ENCODE measurements around the gene FHL1. TPM values are rescaled to one million over a fixed set of nuclear protein-coding genes. Genes with fewer than 3 reads are reported as not detected.
"Not testable (repeated sequence)": the region's sequence is repeated elsewhere in the genome, so short reads cannot be mapped to it uniquely, and the experiment has no call there.

The FHL1 gene
- polyA plus RNA-seq, 3 donors: 0.75 to 4.0 (median 0.98) TPM

- 50% methylated on average over 1 of the region's 3 CpGs for WGBS (ENCODE audit: insufficient coverage)
- H3K79me2 ChIP-seq (ENCODE audit: insufficient read depth, low read length): no peaks in the 10 kb centered on the region
- no peaks in the 10 kb centered on the region for H3K9me3 ChIP-seq (replicated peaks in 1 of 2; ENCODE audit: control insufficient read depth in 1 of 2, insufficient read depth in 1 of 2, low read length in 2 of 2)
- DNase-seq: no peak
- no peak overlapping the region for H3K27ac ChIP-seq (ENCODE audit: low read depth in 1 of 2, low read length in 2 of 2)
- no peak overlapping the region for H2AFZ ChIP-seq (ENCODE audit: insufficient read depth, low read depth, low read length, poor library complexity, severe bottlenecking)
- no peaks in the 10 kb centered on the region for H3K4me1 Mint-ChIP-seq
- H3K27ac Mint-ChIP-seq: no peak overlapping the region
- no peak overlapping the region for H3K4me3 Mint-ChIP-seq
- no peak for TF ChIP-seq CTCF (IDR thresholded peaks at IDR 0.05)
- H3K27me3 ChIP-seq (ENCODE audit: control insufficient read depth in 2 of 2, insufficient read depth in 2 of 2, low read length in 2 of 2): peaks cover 0 to 2% of the 10 kb centered on the region in 2 donors
- peaks cover 30 to 43% of the 10 kb centered on the region in 2 donors for H3K36me3 Mint-ChIP-seq
- H3K9ac ChIP-seq (ENCODE audit: insufficient read depth, low read length, poor library complexity, severe bottlenecking): no peak overlapping the region
- H3K4me3 ChIP-seq (replicated peaks in 1 of 3; ENCODE audit: low read depth in 2 of 3, low read length in 3 of 3): no peak overlapping the region
- H3K9me3 Mint-ChIP-seq: no peaks in the 10 kb centered on the region
- intact Hi-C loops (cut with micrococcal nuclease): no loop called here
- no peaks in the 10 kb centered on the region for H4K20me1 ChIP-seq (ENCODE audit: insufficient read depth, low read length)
- H3K36me3 ChIP-seq (replicated peaks in 1 of 2; ENCODE audit: control insufficient read depth in 1 of 2, insufficient read depth in 2 of 2, low read length in 2 of 2): peaks cover 25 to 60% of the 10 kb centered on the region in 2 donors
- H3K4me2 ChIP-seq (replicated peaks; ENCODE audit: extremely low read depth, low read length, poor library complexity, severe bottlenecking): no peak overlapping the region
- no peaks in the 10 kb centered on the region for H3K27me3 Mint-ChIP-seq (ENCODE audit: low read depth in 3 of 3)
- no peaks in the 10 kb centered on the region for H3K4me1 ChIP-seq (ENCODE audit: control insufficient read depth in 1 of 2, insufficient read depth in 2 of 2, low read length in 2 of 2)
Observed at GRCh38 chrX:136237074-136237473, 89.7 kb downstream of the FHL1 start.

- H3K27ac Mint-ChIP-seq: not testable (repeated sequence)
Observed at GRCh38 chrX:136237849-136238248, 90.5 kb downstream of the FHL1 start.

More at GRCh38 chrX:136237849-136238248, 90.5 kb downstream of the FHL1 start:
- H3K9ac ChIP-seq (ENCODE audit: insufficient read depth, low read length, poor library complexity, severe bottlenecking); H3K4me3 Mint-ChIP-seq; H3K27me3 ChIP-seq (ENCODE audit: control insufficient read depth in 2 of 2, insufficient read depth in 2 of 2, low read length in 2 of 2); H3K27me3 Mint-ChIP-seq (ENCODE audit: low read depth in 3 of 3); H3K9me3 ChIP-seq (replicated peaks in 1 of 2; ENCODE audit: control insufficient read depth in 1 of 2, insufficient read depth in 1 of 2, low read length in 2 of 2); H3K27ac ChIP-seq (ENCODE audit: low read depth in 1 of 2, low read length in 2 of 2); DNase-seq; H4K20me1 ChIP-seq (ENCODE audit: insufficient read depth, low read length); H2AFZ ChIP-seq (ENCODE audit: insufficient read depth, low read depth, low read length, poor library complexity, severe bottlenecking); H3K79me2 ChIP-seq (ENCODE audit: insufficient read depth, low read length); H3K9me3 Mint-ChIP-seq; intact Hi-C loops (cut with micrococcal nuclease); H3K4me3 ChIP-seq (replicated peaks in 1 of 3; ENCODE audit: low read depth in 2 of 3, low read length in 3 of 3); H3K4me2 ChIP-seq (replicated peaks; ENCODE audit: extremely low read depth, low read length, poor library complexity, severe bottlenecking); H3K4me1 ChIP-seq (ENCODE audit: control insufficient read depth in 1 of 2, insufficient read depth in 2 of 2, low read length in 2 of 2); H3K4me1 Mint-ChIP-seq: not testable (repeated sequence)
- peaks cover 38 to 47% of the 10 kb centered on the region in 2 donors for H3K36me3 Mint-ChIP-seq
- no CpG with 5 or more reads among the region's 4 CpGs for WGBS (ENCODE audit: insufficient coverage)
- H3K36me3 ChIP-seq (replicated peaks in 1 of 2; ENCODE audit: control insufficient read depth in 1 of 2, insufficient read depth in 2 of 2, low read length in 2 of 2): peaks cover 30 to 66% of the 10 kb centered on the region in 2 donors

Measured in CD14-positive monocyte (primary cell).